Parietal lobe (tissue), 2 donors: Measurements from ENCODE around the gene TNFSF13. TPM values are rescaled to one million over a fixed set of nuclear protein-coding genes. Genes with fewer than 3 reads are reported as not detected.

ENCODE experiments used
- small RNA-seq: library from RNA; depleted of rRNA; stranded (forward); fragments of <200 nt; gene quantifications from one replicate; pipeline ENCODE3, GENCODE V24; 2014; ENCODE audit warnings: low replicate concordance
- total RNA-seq: library from RNA; depleted of rRNA; stranded (reverse); fragments of >200 nt; gene quantifications from one replicate; pipeline ENCODE4 v1.2.3, GENCODE V29; 2014

The TNFSF13 gene
- total RNA-seq, result 0.94 TPM

GRCh38 chr17:7558544-7559319 is at the start of gene TNFSF13:
Gene TNFSF13, plus strand, starts transcription at chr17:7558750. Its CDS starts 290 bp downstream, at chr17:7559040.

GRCh38 chr17:7548585-7549400 is 9.8 kb upstream of the TNFSF13 start, which contains the start of gene TNFSF12:
Gene TNFSF12, plus strand, starts transcription at chr17:7549058. Its CDS starts 96 bp downstream, at chr17:7549154.

GRCh38 chr17:7561589-7562207 is 3.1 kb downstream of the TNFSF13 start, which contains the start of gene SENP3:
Gene SENP3, plus strand, starts transcription at chr17:7561919. Its CDS starts 1,158 bp downstream, at chr17:7563077.

GRCh38 chr17:7579001-7579833 is 20.7 kb downstream of the TNFSF13 start, which contains the start of gene CD68:
Gene CD68, plus strand, starts transcription at chr17:7579638. Its CDS starts 40 bp downstream, at chr17:7579678.

GRCh38 chr17:7583253-7584109 is 24.9 kb downstream of the TNFSF13 start, which contains the start of gene MPDU1:
Gene MPDU1, plus strand, starts transcription at chr17:7583852. Its CDS starts 11 bp downstream, at chr17:7583863.

GRCh38 chr17:7589891-7590691 is 31.5 kb downstream of the TNFSF13 start, which contains the start of gene SOX15:
Gene SOX15, minus strand, starts transcription at chr17:7590094. Its CDS starts 418 bp downstream, at chr17:7589676.

Small RNAs within 50 kb of the gene (small RNA-seq; reads per million reads assigned to genes)
- gene CD68 (not detected), gene RF00019 (not detected), gene SNORA48 (not detected), gene SNORD10 (not detected)

Other genes with a start within 250 kb of the TNFSF13 start
- 59.8 TPM for gene GPS2, start 243.4 kb upstream of the TNFSF13 start, total RNA-seq
- 61.0 TPM for gene NEURL4, start 229.4 kb upstream of the TNFSF13 start, total RNA-seq
- gene ACAP1, start 222.2 kb upstream of the TNFSF13 start, total RNA-seq, result not detected
- gene KCTD11, start 206.6 kb upstream of the TNFSF13 start, total RNA-seq, result 2.5 TPM
- not detected for gene TMEM95, start 203.6 kb upstream of the TNFSF13 start, total RNA-seq
- 1.3 TPM for gene TNK1, start 177.7 kb upstream of the TNFSF13 start, total RNA-seq
- gene PLSCR3, start 164.2 kb upstream of the TNFSF13 start, total RNA-seq, result 29.7 TPM
- 42.9 TPM for gene TMEM256, start 154.7 kb upstream of the TNFSF13 start, total RNA-seq
- gene NLGN2, start 150.9 kb upstream of the TNFSF13 start, total RNA-seq, result 22.8 TPM
- gene SPEM1, start 138.4 kb upstream of the TNFSF13 start, total RNA-seq, result not detected
- gene SPEM2, start 133.1 kb upstream of the TNFSF13 start, total RNA-seq, result not detected
- not detected for gene SPEM3, start 129.9 kb upstream of the TNFSF13 start, total RNA-seq
- 1.9 TPM for gene TMEM102, start 123.3 kb upstream of the TNFSF13 start, total RNA-seq
- gene FGF11, start 119.2 kb upstream of the TNFSF13 start, total RNA-seq, result 13.1 TPM
- 15.3 TPM for gene CHRNB1, start 113.7 kb upstream of the TNFSF13 start, total RNA-seq
- gene ZBTB4, start 79.1 kb upstream of the TNFSF13 start, total RNA-seq, result 20.0 TPM
- not detected for gene SLC35G6, start 77.3 kb upstream of the TNFSF13 start, total RNA-seq
- 106 TPM for gene POLR2A, start 74.4 kb upstream of the TNFSF13 start, total RNA-seq
- gene TNFSF12, start 9.7 kb upstream of the TNFSF13 start, total RNA-seq, result 6.6 TPM
- 67.6 TPM for gene SENP3, start 3.2 kb downstream of the TNFSF13 start, total RNA-seq
- 1.6 TPM for gene CD68, start 20.9 kb downstream of the TNFSF13 start, total RNA-seq
- 36.6 TPM for gene MPDU1, start 25.1 kb downstream of the TNFSF13 start, total RNA-seq
- 1.6 TPM for gene SOX15, start 31.3 kb downstream of the TNFSF13 start, total RNA-seq
- 52.9 TPM for gene FXR2, start 56.1 kb downstream of the TNFSF13 start, total RNA-seq
- 32.2 TPM for gene SAT2, start 69.1 kb downstream of the TNFSF13 start, total RNA-seq
- not detected for gene SHBG, start 71.4 kb downstream of the TNFSF13 start, total RNA-seq
- 16.6 TPM for gene ATP1B2, start 92.2 kb downstream of the TNFSF13 start, total RNA-seq
- gene TP53, start 128.7 kb downstream of the TNFSF13 start, total RNA-seq, result 15.3 TPM
- gene WRAP53, start 129.7 kb downstream of the TNFSF13 start, total RNA-seq, result 11.6 TPM
- 19.7 TPM for gene EFNB3, start 146.5 kb downstream of the TNFSF13 start, total RNA-seq
- 2.2 TPM for gene DNAH2, start 159.0 kb downstream of the TNFSF13 start, total RNA-seq